OCI-LY3 (cell line): ENCODE data around the gene LSM7.
"Not testable (repeated sequence)": the region's sequence is repeated elsewhere in the genome, so short reads cannot be mapped to it uniquely, and the experiment has no call there.

ENCODE experiments used
- H2AFZ ChIP-seq: fragments of 200-600, 300-600 bp; shearing (Covaris generic); 2 replicates; pipeline ENCODE4 v1.6.0; 2014; ENCODE audit warnings: antibody characterized with exemption, low read depth, low read length
- H3K27ac ChIP-seq: fragments of 200-600, 300-600 bp; sonication (generic); 2 replicates; pipeline ENCODE4 v1.5.1; 2014; ENCODE audit warnings: mild to moderate bottlenecking, low read length, moderate library complexity, mixed read lengths
- H3K27me3 ChIP-seq: fragments of 200-600, 300-600 bp; sonication (generic); 2 replicates; pipeline ENCODE4 v1.6.1; 2014; ENCODE audit warnings: low read depth, low read length, mixed read lengths
- H3K36me3 ChIP-seq: fragments of 200-600, 300-600 bp; sonication (generic); replicated peaks from 2 replicates; pipeline ENCODE3; 2014; ENCODE audit warnings: low read depth, low read length, mixed read lengths
- H3K4me1 ChIP-seq: fragments of 300-600, 200-600 bp; sonication (generic); 2 replicates; pipeline ENCODE4 v1.6.1; 2014; ENCODE audit warnings: low read length, mixed read lengths
- H3K4me2 ChIP-seq: fragments of 200-600, 300-600 bp; sonication (generic); 2 replicates; pipeline ENCODE4 v1.6.1; 2014; ENCODE audit warnings: low read length, mixed read lengths
- H3K4me3 ChIP-seq: fragments of 300-600, 200-600 bp; sonication (generic); 2 replicates; pipeline ENCODE4 v1.5.1; 2014; ENCODE audit warnings: antibody characterized with exemption, mild to moderate bottlenecking, low read length, moderate library complexity
- H3K79me2 ChIP-seq: fragments of 300-600, 200-600 bp; shearing (Covaris generic); 2 replicates; pipeline ENCODE4 v1.6.1; 2014; ENCODE audit warnings: mild to moderate bottlenecking, low read length, mixed read lengths
- H3K9ac ChIP-seq: fragments of 300-600, 200-600 bp; shearing (Covaris generic); 2 replicates; pipeline ENCODE4 v1.6.0; 2014; ENCODE audit warnings: mild to moderate bottlenecking, low read length, moderate library complexity
- H3K9me3 ChIP-seq: fragments of 200-600, 300-600 bp; shearing (Covaris generic); 2 replicates; pipeline ENCODE4 v1.6.1; 2014; ENCODE audit warnings: low read length, mixed read lengths; ENCODE audit not compliant: insufficient read depth
- H4K20me1 ChIP-seq: fragments of 200-600, 300-600 bp; sonication (generic); 2 replicates; pipeline ENCODE4 v1.6.1; 2016; ENCODE audit warnings: low read length, mixed read lengths; ENCODE audit not compliant: insufficient read depth
- EZH2phosphoT487 ChIP-seq: fragments of 200-600 bp; shearing (Covaris generic); IDR thresholded peaks from 2 replicates; pipeline ENCODE4 v1.6.1; 2018; ENCODE audit warnings: antibody characterized with exemption, mixed run types, low read depth
- TF ChIP-seq, protein P1 (sequence below): fragments of 200-600, 300-600 bp; sonication (generic); IDR thresholded peaks from 2 replicates; pipeline ENCODE4 v1.5.1; 2014; ENCODE audit warnings: antibody characterized with exemption, low read length, low read depth

LSM7 gene

DNA sequence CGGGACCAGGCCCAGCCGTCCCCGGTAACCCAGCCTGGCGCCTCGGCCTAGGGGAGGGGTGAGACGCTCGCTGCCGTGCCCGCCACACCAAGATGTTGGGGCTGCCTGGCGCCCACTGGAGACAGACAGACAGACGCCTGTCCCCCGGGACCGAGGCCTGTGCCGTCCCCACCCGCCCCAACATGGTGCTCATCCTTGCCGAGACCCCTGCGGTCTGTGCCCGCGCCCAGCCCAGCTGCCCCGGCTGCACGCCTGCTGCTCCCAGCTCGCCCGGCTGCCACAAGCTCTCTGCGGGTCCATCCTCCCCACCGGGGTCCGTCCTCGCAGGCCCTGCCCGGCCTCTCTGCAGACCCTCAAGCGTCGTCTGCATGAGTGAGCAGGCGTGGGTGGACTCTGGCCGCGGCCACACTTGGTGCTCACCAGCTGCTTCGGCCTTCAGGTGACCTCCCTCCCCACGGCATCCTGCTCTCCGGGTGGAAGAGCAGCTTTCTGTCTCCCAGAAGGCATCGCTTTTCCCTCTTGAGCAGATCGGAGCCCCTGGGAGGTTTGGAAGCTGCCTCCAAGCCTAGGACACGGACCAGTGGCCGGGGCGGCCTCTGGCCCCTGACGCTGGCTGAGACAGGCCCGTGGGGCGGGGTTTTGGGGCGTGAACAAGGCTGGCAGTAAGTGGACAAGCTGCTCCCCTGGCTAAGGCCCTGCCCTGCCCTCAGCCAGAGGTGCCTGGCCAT, 24.9 kb upstream of the LSM7 start:
- Histone ChIP-seq H3K36me3 (peaks cover 12% of the 10 kb centered on the region), H3K4me1 (no peaks in the 10 kb centered on the region), H3K9me3 (no peaks in the 10 kb centered on the region), H3K4me3 (no peak overlapping the region), H2AFZ (no peak overlapping the region), H4K20me1 (no peaks in the 10 kb centered on the region), H3K79me2 (no peaks in the 10 kb centered on the region), H3K4me2 (no peak overlapping the region), H3K27ac (no peak overlapping the region), H3K9ac (no peak overlapping the region), H3K27me3 (no peaks in the 10 kb centered on the region)
- no peak for TF ChIP-seq EZH2phosphoT487
- TF ChIP-seq, protein P1, sequence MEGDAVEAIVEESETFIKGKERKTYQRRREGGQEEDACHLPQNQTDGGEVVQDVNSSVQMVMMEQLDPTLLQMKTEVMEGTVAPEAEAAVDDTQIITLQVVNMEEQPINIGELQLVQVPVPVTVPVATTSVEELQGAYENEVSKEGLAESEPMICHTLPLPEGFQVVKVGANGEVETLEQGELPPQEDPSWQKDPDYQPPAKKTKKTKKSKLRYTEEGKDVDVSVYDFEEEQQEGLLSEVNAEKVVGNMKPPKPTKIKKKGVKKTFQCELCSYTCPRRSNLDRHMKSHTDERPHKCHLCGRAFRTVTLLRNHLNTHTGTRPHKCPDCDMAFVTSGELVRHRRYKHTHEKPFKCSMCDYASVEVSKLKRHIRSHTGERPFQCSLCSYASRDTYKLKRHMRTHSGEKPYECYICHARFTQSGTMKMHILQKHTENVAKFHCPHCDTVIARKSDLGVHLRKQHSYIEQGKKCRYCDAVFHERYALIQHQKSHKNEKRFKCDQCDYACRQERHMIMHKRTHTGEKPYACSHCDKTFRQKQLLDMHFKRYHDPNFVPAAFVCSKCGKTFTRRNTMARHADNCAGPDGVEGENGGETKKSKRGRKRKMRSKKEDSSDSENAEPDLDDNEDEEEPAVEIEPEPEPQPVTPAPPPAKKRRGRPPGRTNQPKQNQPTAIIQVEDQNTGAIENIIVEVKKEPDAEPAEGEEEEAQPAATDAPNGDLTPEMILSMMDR: no peak

DNA sequence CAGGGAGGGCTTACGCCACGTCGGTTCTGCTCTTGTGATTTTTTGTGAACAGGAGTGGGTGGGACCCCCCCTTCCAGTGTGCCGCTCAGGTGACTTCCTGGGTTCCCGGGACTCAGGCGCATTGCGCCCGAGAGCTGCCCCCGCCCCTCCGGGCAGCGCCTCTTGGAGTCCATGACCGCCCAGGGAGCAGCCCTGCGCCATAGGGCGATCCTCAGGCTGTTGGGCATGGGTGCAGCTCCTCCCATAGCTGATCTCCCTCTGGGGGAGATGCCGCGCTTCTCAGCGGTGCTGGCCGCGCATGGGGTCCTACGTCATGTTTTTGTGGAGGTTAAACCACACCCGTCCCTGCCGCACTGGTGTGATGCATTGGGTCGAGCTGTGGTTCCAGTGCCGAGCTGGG, 23.7 kb upstream of the LSM7 start:
- Histone ChIP-seq H3K9me3 (no peaks in the 10 kb centered on the region), H3K4me3 (no peak overlapping the region), H3K36me3 (peaks cover 12% of the 10 kb centered on the region), H4K20me1 (no peaks in the 10 kb centered on the region), H3K4me1 (no peaks in the 10 kb centered on the region), H3K4me2 (no peak overlapping the region), H3K27ac (no peak overlapping the region), H3K79me2 (no peaks in the 10 kb centered on the region), H3K27me3 (no peaks in the 10 kb centered on the region), H3K9ac (no peak overlapping the region), H2AFZ (no peak overlapping the region)
- TF ChIP-seq, protein P1: no peak
- no peak for TF ChIP-seq EZH2phosphoT487

DNA sequence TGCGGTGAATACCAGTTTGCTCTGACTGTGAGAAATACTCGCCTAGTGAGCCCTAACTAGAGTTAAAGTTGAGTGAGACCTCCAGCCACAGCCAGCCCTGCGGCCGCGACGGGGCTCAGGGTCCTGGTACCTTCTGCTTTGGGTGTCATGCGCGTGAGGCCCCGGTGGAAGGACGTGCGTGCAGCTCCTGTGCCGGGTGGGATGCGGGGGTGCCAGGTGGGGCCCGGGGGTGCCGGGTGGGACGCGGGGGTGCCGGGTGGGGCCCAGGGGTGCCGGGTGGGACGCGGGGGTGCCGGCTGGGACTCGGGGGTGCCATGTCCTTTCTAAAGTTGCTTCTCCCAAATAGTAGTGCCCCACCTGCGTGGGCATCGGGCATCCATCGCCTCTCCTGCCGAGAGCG, 23.2 kb upstream of the LSM7 start:
- TF ChIP-seq, protein P1: no peak
- TF ChIP-seq EZH2phosphoT487: no peak
- Histone ChIP-seq H3K36me3 (peaks cover 12% of the 10 kb centered on the region), H2AFZ (no peak overlapping the region), H3K4me2 (no peak overlapping the region), H4K20me1 (no peaks in the 10 kb centered on the region), H3K4me3 (no peak overlapping the region), H3K9me3 (no peaks in the 10 kb centered on the region), H3K9ac (no peak overlapping the region), H3K4me1 (no peaks in the 10 kb centered on the region), H3K27ac (no peak overlapping the region), H3K27me3 (no peaks in the 10 kb centered on the region), H3K79me2 (no peaks in the 10 kb centered on the region)

DNA sequence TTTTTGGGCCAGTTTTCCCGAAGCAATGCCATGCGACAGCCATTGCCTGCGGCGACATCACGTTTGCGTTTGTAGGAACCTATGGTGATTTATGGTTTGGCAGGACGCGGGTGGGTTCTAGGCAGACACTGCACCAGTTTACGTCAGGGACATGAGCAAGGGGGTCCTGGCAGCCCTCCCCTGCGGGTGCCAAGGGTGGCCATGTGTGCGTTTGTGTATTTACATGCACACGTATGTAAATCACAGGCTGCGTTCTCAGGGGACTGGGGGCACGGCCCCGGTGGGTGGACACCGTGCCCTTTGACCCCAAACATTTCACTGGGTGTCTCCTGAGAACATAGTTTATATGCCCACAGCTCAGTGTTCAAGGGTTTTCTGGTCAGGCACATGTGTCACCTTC, 22.3 kb upstream of the LSM7 start:
- Histone ChIP-seq H3K4me2 (no peak overlapping the region), H3K27ac (no peak overlapping the region), H3K79me2 (no peaks in the 10 kb centered on the region), H4K20me1 (no peaks in the 10 kb centered on the region), H3K36me3 (peaks cover 12% of the 10 kb centered on the region), H2AFZ (no peak overlapping the region), H3K9ac (no peak overlapping the region), H3K4me1 (no peaks in the 10 kb centered on the region), H3K27me3 (no peaks in the 10 kb centered on the region), H3K9me3 (no peaks in the 10 kb centered on the region), H3K4me3 (no peak overlapping the region)
- TF ChIP-seq EZH2phosphoT487: no peak
- TF ChIP-seq, protein P1: no peak

DNA sequence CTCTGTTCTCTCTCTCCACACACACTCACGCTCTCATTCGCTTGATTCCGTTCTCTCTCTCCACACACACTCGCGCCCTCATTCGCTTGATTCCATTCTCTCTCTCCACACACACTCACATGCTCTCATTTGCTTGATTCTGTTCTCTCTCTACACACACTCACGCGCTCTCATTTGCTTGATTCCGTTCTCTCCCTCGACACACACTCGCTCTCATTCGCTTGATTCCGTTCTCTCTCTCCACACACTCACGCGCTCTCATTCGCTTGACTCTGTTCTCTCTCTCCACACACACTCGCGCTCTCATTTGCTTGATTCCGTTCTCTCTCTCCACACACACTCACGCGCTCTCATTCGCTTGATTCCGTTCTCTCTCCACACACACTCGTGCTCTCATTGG, 21.4 kb upstream of the LSM7 start:
- H3K9me3 ChIP-seq, H2AFZ ChIP-seq, H3K79me2 ChIP-seq, H3K9ac ChIP-seq, H3K4me3 ChIP-seq, H3K4me1 ChIP-seq, H3K27me3 ChIP-seq, H3K4me2 ChIP-seq, H4K20me1 ChIP-seq, H3K27ac ChIP-seq: not testable (repeated sequence)
- H3K36me3 ChIP-seq: peaks cover 12% of the 10 kb centered on the region
